ENCODE measurements around the gene ANO8. TPM values are rescaled to one million over a fixed set of nuclear protein-coding genes. Genes with fewer than 3 reads are reported as not detected.

ANO8 gene
- total RNA-seq, 1 experiment from 2014 or later, result 21.9 TPM

DNA sequence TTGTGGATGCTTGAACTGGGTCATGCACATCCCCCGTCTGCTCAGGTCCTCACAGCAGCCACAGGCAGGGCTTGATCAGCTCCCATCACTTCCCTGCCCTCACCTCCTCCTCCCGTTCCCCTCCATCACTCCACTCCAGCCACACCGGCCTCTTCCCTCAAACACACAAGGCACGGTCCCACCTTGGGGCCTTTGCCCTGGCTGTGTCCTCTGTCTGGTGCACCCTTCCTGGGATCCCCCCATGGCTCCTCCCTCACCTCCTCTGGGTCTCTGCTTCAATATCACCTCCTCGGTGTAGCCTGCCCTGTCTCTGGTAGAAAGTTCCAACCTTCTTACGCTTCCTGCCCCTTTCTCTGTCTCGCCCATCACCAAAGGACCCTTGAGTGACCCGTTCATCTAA, 18.7 kb upstream of the ANO8 start:
- Histone ChIP-seq H3K27ac (ENCODE audit: insufficient read length, low read depth, low read length) (no peak overlapping the region), H3K9me3 (ENCODE audit: control insufficient read depth, low read depth, low read length) (no peaks in the 10 kb centered on the region), H3T11ph (ENCODE audit: low read length) (no peak overlapping the region), H2BK120ac (ENCODE audit: low read depth, low read length, poor library complexity, severe bottlenecking) (no peak overlapping the region), H3K14ac (ENCODE audit: insufficient read depth, low read length) (no peak overlapping the region), H4K91ac (ENCODE audit: insufficient read length, low read depth, low read length) (no peak overlapping the region), H3K27me3 (ENCODE audit: insufficient read depth, low read length) (no peaks in the 10 kb centered on the region), H4K5ac (ENCODE audit: insufficient read length, low read depth, low read length) (no peak overlapping the region), H4K8ac (replicated peaks; ENCODE audit: insufficient read length, low read depth, low read length) (no peak overlapping the region), H2BK15ac (ENCODE audit: low read depth, low read length) (no peak overlapping the region), H3K18ac (ENCODE audit: insufficient read length, low read depth, low read length) (no peak overlapping the region), H4K20me1 (ENCODE audit: control insufficient read depth, insufficient read depth, insufficient read length) (no peaks in the 10 kb centered on the region), H2BK20ac (ENCODE audit: low read depth, low read length, poor library complexity, severe bottlenecking) (no peak overlapping the region), H3K4ac (ENCODE audit: low read depth, low read length) (no peak overlapping the region), H2AFZ (ENCODE audit: low read length) (no peak overlapping the region), H3K9ac (ENCODE audit: extremely low read depth, insufficient read length, low read length) (no peak overlapping the region), H3K23ac (ENCODE audit: insufficient read length, low read depth, low read length) (no peak overlapping the region), H3K79me1 (ENCODE audit: insufficient read depth, low read depth, low read length, poor library complexity, severe bottlenecking) (no peaks in the 10 kb centered on the region), H3K4me1 (ENCODE audit: insufficient read depth, low read length) (no peaks in the 10 kb centered on the region), H3K4me2 (ENCODE audit: insufficient read depth, insufficient read length, low read length) (no peak overlapping the region), H3K23me2 (ENCODE audit: insufficient read length, low read depth, low read length, poor library complexity, severe bottlenecking) (no peaks in the 10 kb centered on the region), H3K79me2 (ENCODE audit: insufficient read depth, low read length) (no peaks in the 10 kb centered on the region), H3K56ac (ENCODE audit: insufficient read length, low read depth, low read length) (no peak overlapping the region), H2AK5ac (ENCODE audit: insufficient read length, low read length) (no peak overlapping the region), H2BK12ac (ENCODE audit: insufficient read length, low read depth, low read length) (no peak overlapping the region), H2BK5ac (ENCODE audit: insufficient read length, low read length) (no peak overlapping the region)
- TF ChIP-seq, protein P1, sequence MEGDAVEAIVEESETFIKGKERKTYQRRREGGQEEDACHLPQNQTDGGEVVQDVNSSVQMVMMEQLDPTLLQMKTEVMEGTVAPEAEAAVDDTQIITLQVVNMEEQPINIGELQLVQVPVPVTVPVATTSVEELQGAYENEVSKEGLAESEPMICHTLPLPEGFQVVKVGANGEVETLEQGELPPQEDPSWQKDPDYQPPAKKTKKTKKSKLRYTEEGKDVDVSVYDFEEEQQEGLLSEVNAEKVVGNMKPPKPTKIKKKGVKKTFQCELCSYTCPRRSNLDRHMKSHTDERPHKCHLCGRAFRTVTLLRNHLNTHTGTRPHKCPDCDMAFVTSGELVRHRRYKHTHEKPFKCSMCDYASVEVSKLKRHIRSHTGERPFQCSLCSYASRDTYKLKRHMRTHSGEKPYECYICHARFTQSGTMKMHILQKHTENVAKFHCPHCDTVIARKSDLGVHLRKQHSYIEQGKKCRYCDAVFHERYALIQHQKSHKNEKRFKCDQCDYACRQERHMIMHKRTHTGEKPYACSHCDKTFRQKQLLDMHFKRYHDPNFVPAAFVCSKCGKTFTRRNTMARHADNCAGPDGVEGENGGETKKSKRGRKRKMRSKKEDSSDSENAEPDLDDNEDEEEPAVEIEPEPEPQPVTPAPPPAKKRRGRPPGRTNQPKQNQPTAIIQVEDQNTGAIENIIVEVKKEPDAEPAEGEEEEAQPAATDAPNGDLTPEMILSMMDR (conservative IDR thresholded peaks at IDR 0.05), result no peak
- Mint-ChIP-seq H3K36me3 (ENCODE audit: insufficient read depth in 1 of 3, low read depth in 3 of 3) (no peaks in the 10 kb centered on the region), H3K9me3 (no peaks in the 10 kb centered on the region; a peak in 1 of 5 replicates), H3K4me3 (no peak overlapping the region; a peak in 1 of 5 replicates), H3K27me3 (ENCODE audit: low read depth) (peaks cover 2% of the 10 kb centered on the region), H3K27ac (peak overlapping the region in 1 of 3 experiments; percentile 39; a peak in 4 of 7 replicates), H3K4me1 (peaks cover 13 to 14% of the 10 kb centered on the region in 2 experiments)
- WGBS (ENCODE audit: extremely low coverage, insufficient read length, low lambda C conversion rate), result no CpG with 5 or more reads among the region's 8 CpGs
- no peak for DNase-seq
